H9 (cell line): ENCODE data around the gene PCYT1B. TPM values are rescaled to one million over a fixed set of nuclear protein-coding genes. Genes with fewer than 3 reads are reported as not detected.

Experiments
- DNase-seq: peaks from one replicate; pipeline ENCODE4 v3.0.0-alpha.2; 2017
- H2AFZ ChIP-seq: one replicate; pipeline ENCODE4 v1.6.1; 2013; ENCODE audit warnings: mild to moderate bottlenecking, low read length, control low read depth, moderate library complexity
- H2AK5ac ChIP-seq: 2 replicates; pipeline ENCODE4 v1.6.1; 2013; ENCODE audit warnings: low read length, control low read depth, mixed read lengths; ENCODE audit not compliant: insufficient read length
- H2BK120ac ChIP-seq: one replicate; pipeline ENCODE4 v1.6.1; 2013; ENCODE audit warnings: low read depth, mild to moderate bottlenecking, low read length, control low read depth, inconsistent platforms; ENCODE audit not compliant: poor library complexity, severe bottlenecking
- H2BK12ac ChIP-seq: 2 replicates; pipeline ENCODE4 v1.6.1; 2013; ENCODE audit warnings: low read length, control low read depth, mixed read lengths, low read depth; ENCODE audit not compliant: insufficient read length
- H2BK15ac ChIP-seq: 2 replicates; pipeline ENCODE4 v1.6.1; 2013; ENCODE audit warnings: low read depth, low read length, control low read depth
- H2BK20ac ChIP-seq: one replicate; pipeline ENCODE4 v1.6.1; 2013; ENCODE audit warnings: low read depth, mild to moderate bottlenecking, low read length, control low read depth, inconsistent platforms; ENCODE audit not compliant: poor library complexity, severe bottlenecking
- H2BK5ac ChIP-seq: 2 replicates; pipeline ENCODE4 v1.6.1; 2013; ENCODE audit warnings: low read length, control low read depth, mixed read lengths; ENCODE audit not compliant: insufficient read length
- H3K14ac ChIP-seq: 2 replicates; pipeline ENCODE4 v1.6.1; 2013; ENCODE audit warnings: low read length, control low read depth; ENCODE audit not compliant: insufficient read depth
- H3K18ac ChIP-seq: 2 replicates; pipeline ENCODE4 v1.6.1; 2013; ENCODE audit warnings: low read depth, mild to moderate bottlenecking, mixed read lengths, low read length, control low read depth; ENCODE audit not compliant: insufficient read length
- H3K23ac ChIP-seq: 2 replicates; pipeline ENCODE4 v1.6.1; 2013; ENCODE audit warnings: low read length, control low read depth, mixed read lengths, low read depth; ENCODE audit not compliant: insufficient read length
- H3K23me2 ChIP-seq: 2 replicates; pipeline ENCODE4 v1.6.1; 2013; ENCODE audit warnings: low read depth, mild to moderate bottlenecking, mixed read lengths, low read length, control low read depth; ENCODE audit not compliant: insufficient read length, poor library complexity, severe bottlenecking
- H3K27ac ChIP-seq: 2 replicates; pipeline ENCODE4 v1.5.1; 2013; ENCODE audit warnings: low read length, control low read depth, mixed read lengths, low read depth; ENCODE audit not compliant: insufficient read length
- H3K27me3 ChIP-seq: 2 replicates; pipeline ENCODE4 v1.6.1; 2013; ENCODE audit warnings: low read length, control low read depth, inconsistent platforms; ENCODE audit not compliant: insufficient read depth
- H3K4ac ChIP-seq: 2 replicates; pipeline ENCODE4 v1.6.1; 2013; ENCODE audit warnings: low read depth, mild to moderate bottlenecking, control low read depth, inconsistent platforms, low read length, moderate library complexity
- H3K4me1 ChIP-seq: 2 replicates; pipeline ENCODE4 v1.6.1; 2013; ENCODE audit warnings: low read length, control low read depth, inconsistent platforms; ENCODE audit not compliant: insufficient read depth
- H3K4me2 ChIP-seq: 2 replicates; pipeline ENCODE4 v1.6.1; 2013; ENCODE audit warnings: low read length, control low read depth, mixed read lengths; ENCODE audit not compliant: insufficient read length, insufficient read depth
- H3K56ac ChIP-seq: 2 replicates; pipeline ENCODE4 v1.6.1; 2013; ENCODE audit warnings: low read depth, mild to moderate bottlenecking, mixed read lengths, low read length, control low read depth; ENCODE audit not compliant: insufficient read length
- H3K79me1 ChIP-seq: 2 replicates; pipeline ENCODE4 v1.6.1; 2013; ENCODE audit warnings: low read depth, mild to moderate bottlenecking, moderate library complexity, low read length, control low read depth, inconsistent platforms; ENCODE audit not compliant: insufficient read depth, poor library complexity, severe bottlenecking
- H3K79me2 ChIP-seq: 2 replicates; pipeline ENCODE4 v1.6.1; 2013; ENCODE audit warnings: low read length, control low read depth, inconsistent platforms; ENCODE audit not compliant: insufficient read depth
- H3K9ac ChIP-seq: 2 replicates; pipeline ENCODE4 v1.6.1; 2013; ENCODE audit warnings: low read length, control low read depth, mixed read lengths; ENCODE audit not compliant: insufficient read length; ENCODE audit errors: extremely low read depth
- H3K9me3 ChIP-seq: one replicate; pipeline ENCODE4 v1.6.1; 2013; ENCODE audit warnings: low read depth, low read length, inconsistent platforms; ENCODE audit not compliant: control insufficient read depth
- H3T11ph ChIP-seq: one replicate; pipeline ENCODE4 v1.6.1; 2013; ENCODE audit warnings: mild to moderate bottlenecking, low read length, control low read depth, inconsistent platforms
- H4K20me1 ChIP-seq: one replicate; pipeline ENCODE4 v1.6.1; 2013; ENCODE audit not compliant: control insufficient read depth, insufficient read length, insufficient read depth
- H4K5ac ChIP-seq: 2 replicates; pipeline ENCODE4 v1.6.1; 2013; ENCODE audit warnings: low read depth, mild to moderate bottlenecking, mixed read lengths, low read length, control low read depth; ENCODE audit not compliant: insufficient read length
- H4K8ac ChIP-seq: replicated peaks from 2 replicates; pipeline ENCODE4 v1.6.1; 2013; ENCODE audit warnings: low read length, control low read depth, mixed read lengths, low read depth; ENCODE audit not compliant: insufficient read length
- H4K91ac ChIP-seq: 2 replicates; pipeline ENCODE4 v1.6.1; 2013; ENCODE audit warnings: low read depth, mild to moderate bottlenecking, moderate library complexity, mixed read lengths, low read length, control low read depth; ENCODE audit not compliant: insufficient read length
- H3K27ac Mint-ChIP-seq, 3 experiments: 2 replicates in 2 of 3; 3 replicates in 1 of 3; pipeline ENCODE4 v1.8.0; 2020 to 2021; ENCODE audit warnings: mixed read lengths in 3 of 3, mild to moderate bottlenecking in 1 of 3, moderate library complexity in 1 of 3
- H3K27me3 Mint-ChIP-seq: 2 replicates; pipeline ENCODE4 v1.8.0; 2021; ENCODE audit warnings: low read depth, mild to moderate bottlenecking, moderate library complexity, mixed read lengths
- H3K36me3 Mint-ChIP-seq, 3 experiments: 2 replicates in 2 of 3; 3 replicates in 1 of 3; pipeline ENCODE4 v1.8.0; 2020 to 2021; ENCODE audit warnings: low read depth in 3 of 3, mixed read lengths in 3 of 3; ENCODE audit not compliant: insufficient read depth in 1 of 3
- H3K4me1 Mint-ChIP-seq, 2 experiments: 2 replicates each; pipeline ENCODE4 v1.8.0; 2020; ENCODE audit warnings: mixed read lengths in 2 of 2
- H3K4me3 Mint-ChIP-seq, 2 experiments: 2 replicates in 1 of 2; 3 replicates in 1 of 2; pipeline ENCODE4 v1.8.0; 2020 to 2021; ENCODE audit warnings: mild to moderate bottlenecking in 2 of 2, mixed read lengths in 2 of 2, moderate library complexity in 1 of 2
- H3K9me3 Mint-ChIP-seq, 2 experiments: 2 replicates in 1 of 2; 3 replicates in 1 of 2; pipeline ENCODE4 v1.8.0; 2020; ENCODE audit warnings: mild to moderate bottlenecking in 2 of 2, mixed read lengths in 2 of 2, moderate library complexity in 1 of 2
- WGBS: extraction: QIAGEN DNeasy Blood & Tissue Kit; methylation state at CpG from one replicate; pipeline ENCODE4 v1.1.7; 2013; ENCODE audit warnings: missing lambda C conversion rate, low lambda C conversion rate, mixed read lengths; ENCODE audit not compliant: insufficient read length; ENCODE audit errors: extremely low coverage; 5-methylcytosine and 5-hydroxymethylcytosine counted together
- total RNA-seq: library from RNA; stranded (reverse); gene quantifications from 2 replicates; pipeline ENCODE4 v1.2.1, GENCODE V29; 2021
- TF ChIP-seq, protein P1 (sequence below): fragments of 200-600 bp; sonication (generic); conservative IDR thresholded peaks from 3 replicates; pipeline ENCODE4 v1.8.0; 2021; ENCODE audit warnings: antibody characterized with exemption, mild to moderate bottlenecking

Gene PCYT1B
- total RNA-seq, 1 experiment from 2014 or later: 29.1 TPM

DNA sequence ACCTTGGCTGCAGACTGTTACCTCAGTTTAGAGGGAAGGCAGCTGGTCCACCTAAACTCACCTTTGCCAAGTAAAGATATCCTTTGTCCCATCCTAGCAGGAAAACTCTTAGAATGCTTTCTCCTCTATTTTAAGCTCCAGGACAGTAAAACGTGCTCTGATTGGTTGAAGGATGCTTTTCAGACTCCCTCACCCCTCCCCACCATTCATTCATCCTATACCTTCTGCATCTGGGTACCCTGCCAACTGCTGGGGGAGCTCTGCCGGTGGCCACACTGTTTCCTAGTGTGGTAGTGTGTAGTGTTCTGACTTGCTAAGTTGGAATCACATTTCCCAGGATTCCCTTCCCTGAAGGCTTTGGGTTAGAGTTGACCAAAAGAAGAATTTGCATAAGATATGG is 26.3 kb upstream of the PCYT1B start:
- no peaks in the 10 kb centered on the region for H3K36me3 Mint-ChIP-seq
- H3K4me1 Mint-ChIP-seq: peaks cover 17 to 27% of the 10 kb centered on the region in 2 experiments
- no peaks in the 10 kb centered on the region for H3K27me3 Mint-ChIP-seq
- Histone ChIP-seq H3K23ac (no peak overlapping the region), H2BK5ac (no peak overlapping the region), H3K27me3 (no peaks in the 10 kb centered on the region), H2BK12ac (no peak overlapping the region), H3K9me3 (no peaks in the 10 kb centered on the region), H4K8ac (no peak overlapping the region), H3K79me1 (no peaks in the 10 kb centered on the region), H3K4ac (no peak overlapping the region), H2BK15ac (no peak overlapping the region), H3K23me2 (no peaks in the 10 kb centered on the region), H2BK20ac (no peak overlapping the region), H2AK5ac (no peak overlapping the region), H3K9ac (no peak overlapping the region), H3K56ac (no peak overlapping the region), H3K79me2 (no peaks in the 10 kb centered on the region), H3K4me1 (peaks cover 2% of the 10 kb centered on the region; the same call in 1 of the 2 replicates), H4K5ac (no peak overlapping the region), H3K4me2 (no peak overlapping the region), H4K91ac (no peak overlapping the region), H2AFZ (peak overlapping the region; percentile 89), H3K18ac (no peak overlapping the region), H2BK120ac (no peak overlapping the region), H3T11ph (no peak overlapping the region), H3K14ac (no peak overlapping the region), H4K20me1 (no peaks in the 10 kb centered on the region), H3K27ac (no peak overlapping the region)
- no CpG with 5 or more reads among the region's 2 CpGs for WGBS
- no peak overlapping the region for H3K4me3 Mint-ChIP-seq
- no peak for DNase-seq
- no peaks in the 10 kb centered on the region for H3K9me3 Mint-ChIP-seq
- H3K27ac Mint-ChIP-seq: peak overlapping the region in 1 of 3 experiments; percentile 60; a peak in 1 of 7 replicates
- TF ChIP-seq, protein P1, sequence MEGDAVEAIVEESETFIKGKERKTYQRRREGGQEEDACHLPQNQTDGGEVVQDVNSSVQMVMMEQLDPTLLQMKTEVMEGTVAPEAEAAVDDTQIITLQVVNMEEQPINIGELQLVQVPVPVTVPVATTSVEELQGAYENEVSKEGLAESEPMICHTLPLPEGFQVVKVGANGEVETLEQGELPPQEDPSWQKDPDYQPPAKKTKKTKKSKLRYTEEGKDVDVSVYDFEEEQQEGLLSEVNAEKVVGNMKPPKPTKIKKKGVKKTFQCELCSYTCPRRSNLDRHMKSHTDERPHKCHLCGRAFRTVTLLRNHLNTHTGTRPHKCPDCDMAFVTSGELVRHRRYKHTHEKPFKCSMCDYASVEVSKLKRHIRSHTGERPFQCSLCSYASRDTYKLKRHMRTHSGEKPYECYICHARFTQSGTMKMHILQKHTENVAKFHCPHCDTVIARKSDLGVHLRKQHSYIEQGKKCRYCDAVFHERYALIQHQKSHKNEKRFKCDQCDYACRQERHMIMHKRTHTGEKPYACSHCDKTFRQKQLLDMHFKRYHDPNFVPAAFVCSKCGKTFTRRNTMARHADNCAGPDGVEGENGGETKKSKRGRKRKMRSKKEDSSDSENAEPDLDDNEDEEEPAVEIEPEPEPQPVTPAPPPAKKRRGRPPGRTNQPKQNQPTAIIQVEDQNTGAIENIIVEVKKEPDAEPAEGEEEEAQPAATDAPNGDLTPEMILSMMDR: no peak
